Neural crest cell (in vitro differentiated cells): ENCODE data around the gene TKFC. TPM values are rescaled to one million over a fixed set of nuclear protein-coding genes. Genes with fewer than 3 reads are reported as not detected.
A peak's percentile ranks its signal among the peaks of the same experiment; 100 is the strongest.

Source experiments
- DNase-seq: peaks from one replicate; pipeline ENCODE4 v3.0.0; 2021; ENCODE audit warnings: low read depth, mixed read lengths, low spot score
- H3K27ac Mint-ChIP-seq: one replicate; pipeline ENCODE4 v1.8.0; 2021; ENCODE audit warnings: mild to moderate bottlenecking, mixed read lengths; ENCODE audit not compliant: unreplicated experiment
- H3K27me3 Mint-ChIP-seq: 2 replicates; pipeline ENCODE4 v1.8.0; 2021; ENCODE audit warnings: low read depth, mild to moderate bottlenecking, mixed read lengths
- H3K36me3 Mint-ChIP-seq: 2 replicates; pipeline ENCODE4 v1.8.0; 2021; ENCODE audit warnings: low read depth, mild to moderate bottlenecking, mixed read lengths
- H3K4me1 Mint-ChIP-seq: 2 replicates; pipeline ENCODE4 v1.8.0; 2021; ENCODE audit warnings: mixed read lengths
- H3K4me3 Mint-ChIP-seq: one replicate; pipeline ENCODE4 v1.8.0; 2021; ENCODE audit warnings: mild to moderate bottlenecking, mixed read lengths
- H3K9me3 Mint-ChIP-seq: 2 replicates; pipeline ENCODE4 v1.8.0; 2021; ENCODE audit warnings: mixed read lengths
- total RNA-seq: library from RNA; stranded (reverse); gene quantifications from 2 replicates; pipeline ENCODE4 v1.2.1, GENCODE V29; 2021
- TF ChIP-seq, protein P1 (sequence below): fragments of 200-600 bp; sonication (generic); conservative IDR thresholded peaks from 2 replicates; pipeline ENCODE4 v1.5.0; 2021; ENCODE audit warnings: antibody characterized with exemption, mild to moderate bottlenecking

The TKFC gene
- total RNA-seq, 1 donor from 2014 or later = 53.9 TPM

DNA sequence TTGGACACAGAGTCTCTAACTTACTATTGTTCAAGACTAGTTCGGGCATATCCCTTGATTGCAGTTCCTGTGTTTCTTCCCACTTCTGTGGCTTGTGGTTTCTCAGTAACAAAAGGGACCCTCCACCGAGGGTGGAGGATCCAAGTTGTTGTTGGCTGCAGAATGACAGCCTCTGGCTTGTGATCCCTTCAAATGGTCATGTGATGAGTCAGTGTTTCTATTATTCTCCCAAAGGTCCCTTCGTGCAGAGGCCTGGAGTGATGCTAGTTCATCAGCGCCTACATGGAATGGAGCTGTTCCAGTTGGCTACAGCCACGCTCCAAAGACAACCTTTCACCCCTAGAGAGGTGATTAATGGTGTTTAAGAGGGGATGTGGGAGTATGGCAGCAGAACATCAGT lies 35.3 kb upstream of the TKFC start:
- Mint-ChIP-seq H3K27ac (peak overlapping the region; percentile 21), H3K36me3 (peaks cover 31% of the 10 kb centered on the region), H3K4me3 (peak overlapping the region; percentile 77), H3K27me3 (peaks cover 7% of the 10 kb centered on the region), H3K4me1 (peaks cover 44% of the 10 kb centered on the region), H3K9me3 (no peaks in the 10 kb centered on the region)
- TF ChIP-seq, protein P1, sequence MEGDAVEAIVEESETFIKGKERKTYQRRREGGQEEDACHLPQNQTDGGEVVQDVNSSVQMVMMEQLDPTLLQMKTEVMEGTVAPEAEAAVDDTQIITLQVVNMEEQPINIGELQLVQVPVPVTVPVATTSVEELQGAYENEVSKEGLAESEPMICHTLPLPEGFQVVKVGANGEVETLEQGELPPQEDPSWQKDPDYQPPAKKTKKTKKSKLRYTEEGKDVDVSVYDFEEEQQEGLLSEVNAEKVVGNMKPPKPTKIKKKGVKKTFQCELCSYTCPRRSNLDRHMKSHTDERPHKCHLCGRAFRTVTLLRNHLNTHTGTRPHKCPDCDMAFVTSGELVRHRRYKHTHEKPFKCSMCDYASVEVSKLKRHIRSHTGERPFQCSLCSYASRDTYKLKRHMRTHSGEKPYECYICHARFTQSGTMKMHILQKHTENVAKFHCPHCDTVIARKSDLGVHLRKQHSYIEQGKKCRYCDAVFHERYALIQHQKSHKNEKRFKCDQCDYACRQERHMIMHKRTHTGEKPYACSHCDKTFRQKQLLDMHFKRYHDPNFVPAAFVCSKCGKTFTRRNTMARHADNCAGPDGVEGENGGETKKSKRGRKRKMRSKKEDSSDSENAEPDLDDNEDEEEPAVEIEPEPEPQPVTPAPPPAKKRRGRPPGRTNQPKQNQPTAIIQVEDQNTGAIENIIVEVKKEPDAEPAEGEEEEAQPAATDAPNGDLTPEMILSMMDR = no peak
- no peak for DNase-seq

DNA sequence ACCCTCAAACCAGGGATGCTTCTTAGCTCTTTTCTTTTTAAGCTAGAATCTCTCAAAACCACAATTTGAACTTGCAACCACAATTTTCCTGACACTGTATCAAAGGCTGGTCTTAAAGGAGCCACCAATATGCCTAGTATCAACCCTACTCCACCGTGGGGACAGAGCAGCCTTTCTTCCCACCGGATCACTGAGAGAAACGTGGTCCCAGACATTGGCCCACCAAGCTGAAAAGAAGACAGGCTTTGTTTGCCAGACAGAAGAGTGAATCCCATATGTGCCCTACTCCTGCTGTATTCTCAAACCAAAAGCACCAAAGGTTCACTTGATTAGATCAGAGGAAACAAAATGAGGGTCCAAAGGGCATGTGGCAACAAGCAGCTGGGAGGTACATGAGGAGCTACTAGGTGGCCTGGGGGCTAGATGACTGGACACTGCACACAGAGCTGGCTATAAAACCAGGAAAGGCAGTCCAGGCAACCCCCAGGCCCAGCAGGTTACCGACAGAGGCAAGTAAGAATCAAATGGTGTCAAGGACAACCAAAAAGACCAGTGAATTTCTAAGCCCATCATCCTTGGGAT lies 34.3 kb upstream of the TKFC start:
- no peaks in the 10 kb centered on the region for H3K9me3 Mint-ChIP-seq
- no peak overlapping the region for H3K27ac Mint-ChIP-seq
- TF ChIP-seq, protein P1 = no peak
- DNase-seq = no peak
- H3K36me3 Mint-ChIP-seq = peaks cover 32% of the 10 kb centered on the region
- H3K4me3 Mint-ChIP-seq = peak overlapping the region; percentile 77
- H3K27me3 Mint-ChIP-seq = peaks cover under 1% of the 10 kb centered on the region
- H3K4me1 Mint-ChIP-seq = peaks cover 37% of the 10 kb centered on the region

DNA sequence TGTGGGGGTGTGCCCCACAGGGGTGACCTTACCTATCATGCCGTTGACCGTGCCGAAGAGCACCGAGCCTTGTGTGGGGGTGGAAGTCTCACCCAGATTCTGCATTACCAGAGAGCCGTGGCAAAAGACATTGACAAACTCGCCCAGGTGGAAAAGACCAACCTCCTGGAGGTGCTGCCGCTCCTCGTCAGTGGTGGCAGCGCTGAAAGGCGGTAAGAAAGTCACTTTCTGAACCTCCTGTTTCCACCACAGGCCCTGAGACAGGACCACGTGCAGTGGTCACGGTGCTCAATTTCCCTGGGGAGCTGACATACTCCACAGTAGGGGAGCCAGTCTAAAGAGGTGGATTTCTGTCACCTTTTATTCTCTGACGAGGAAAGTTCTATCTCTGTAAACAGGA lies 30.5 kb upstream of the TKFC start:
- no peaks in the 10 kb centered on the region for H3K9me3 Mint-ChIP-seq
- TF ChIP-seq, protein P1 = no peak
- no peak overlapping the region for H3K4me3 Mint-ChIP-seq
- H3K4me1 Mint-ChIP-seq = peaks cover 22% of the 10 kb centered on the region
- peaks cover 27% of the 10 kb centered on the region for H3K36me3 Mint-ChIP-seq
- H3K27me3 Mint-ChIP-seq = no peaks in the 10 kb centered on the region
- no peak for DNase-seq
- H3K27ac Mint-ChIP-seq = no peak overlapping the region

DNA sequence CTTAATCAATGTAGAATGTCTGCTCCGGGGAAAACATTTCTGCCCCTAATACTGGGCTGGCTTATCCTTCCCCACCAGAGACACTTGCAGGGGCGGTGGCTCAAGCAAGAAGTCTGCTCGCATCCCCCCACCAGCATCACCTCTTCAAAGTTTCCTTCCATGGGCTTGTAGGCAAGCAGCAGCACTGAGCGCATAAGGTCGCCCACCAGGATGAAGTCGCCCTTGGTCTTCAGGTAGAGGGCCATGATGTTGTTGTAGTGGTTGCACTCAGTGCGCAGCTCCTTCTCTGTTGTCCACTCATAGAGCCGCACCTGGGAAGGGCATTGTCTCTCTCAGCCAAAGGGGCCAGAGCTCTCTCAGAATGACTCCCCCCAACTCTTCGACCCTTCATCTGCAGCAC lies 29.3 kb upstream of the TKFC start:
- no peaks in the 10 kb centered on the region for H3K9me3 Mint-ChIP-seq
- H3K27ac Mint-ChIP-seq = no peak overlapping the region
- peaks cover 20% of the 10 kb centered on the region for H3K36me3 Mint-ChIP-seq
- peaks cover 10% of the 10 kb centered on the region for H3K4me1 Mint-ChIP-seq
- TF ChIP-seq, protein P1 = no peak
- H3K4me3 Mint-ChIP-seq = no peak overlapping the region
- no peak for DNase-seq
- H3K27me3 Mint-ChIP-seq = no peaks in the 10 kb centered on the region

DNA sequence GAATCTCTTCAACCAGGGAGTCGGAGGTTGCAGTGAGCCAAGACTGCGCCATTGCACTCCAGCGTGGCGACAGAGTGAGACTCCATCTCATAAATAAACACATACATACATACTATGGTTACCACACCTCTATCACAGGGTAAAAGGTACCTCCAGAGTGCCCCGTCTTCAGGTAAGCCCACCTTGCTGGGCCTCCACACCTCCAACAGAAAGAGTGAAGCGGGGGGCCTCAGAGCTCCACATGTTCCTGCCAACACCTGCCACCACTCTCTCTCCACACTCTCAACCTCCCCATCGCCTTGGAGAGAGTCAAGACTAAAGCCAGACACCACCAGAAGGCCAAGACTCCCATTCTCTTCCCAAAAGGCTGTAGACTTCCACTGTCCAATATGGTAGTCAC lies 27.6 kb upstream of the TKFC start:
- no peak overlapping the region for H3K27ac Mint-ChIP-seq
- H3K36me3 Mint-ChIP-seq = peaks cover 12% of the 10 kb centered on the region
- no peak for DNase-seq
- H3K4me1 Mint-ChIP-seq = no peaks in the 10 kb centered on the region
- no peaks in the 10 kb centered on the region for H3K27me3 Mint-ChIP-seq
- TF ChIP-seq, protein P1 = no peak
- H3K9me3 Mint-ChIP-seq = no peaks in the 10 kb centered on the region
- H3K4me3 Mint-ChIP-seq = no peak overlapping the region

DNA sequence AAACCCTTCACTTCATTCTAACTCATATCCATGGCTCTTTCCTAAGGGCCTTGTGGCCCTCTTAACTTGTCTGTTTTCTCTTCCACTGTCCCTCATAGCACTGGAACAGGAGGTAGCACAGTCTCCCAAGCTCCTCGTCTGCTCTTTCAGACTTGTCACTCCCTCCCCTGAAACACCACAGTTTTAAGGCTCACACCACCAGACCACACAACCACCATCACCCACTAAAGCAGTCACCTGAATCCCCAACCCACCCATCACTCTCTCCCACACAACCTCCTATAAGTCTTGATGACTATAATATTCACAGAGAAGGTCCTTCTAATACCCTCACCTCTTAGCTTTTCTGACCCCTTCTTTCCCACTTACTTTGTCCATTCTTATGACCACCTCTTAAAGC lies 26.8 kb upstream of the TKFC start:
- H3K27ac Mint-ChIP-seq = no peak overlapping the region
- no peak for DNase-seq
- H3K27me3 Mint-ChIP-seq = no peaks in the 10 kb centered on the region
- H3K4me1 Mint-ChIP-seq = no peaks in the 10 kb centered on the region
- H3K4me3 Mint-ChIP-seq = no peak overlapping the region
- peaks cover 8% of the 10 kb centered on the region for H3K36me3 Mint-ChIP-seq
- TF ChIP-seq, protein P1 = no peak
- no peaks in the 10 kb centered on the region for H3K9me3 Mint-ChIP-seq
